ENCODE data around the gene RNF166.

The RNF166 gene

DNA sequence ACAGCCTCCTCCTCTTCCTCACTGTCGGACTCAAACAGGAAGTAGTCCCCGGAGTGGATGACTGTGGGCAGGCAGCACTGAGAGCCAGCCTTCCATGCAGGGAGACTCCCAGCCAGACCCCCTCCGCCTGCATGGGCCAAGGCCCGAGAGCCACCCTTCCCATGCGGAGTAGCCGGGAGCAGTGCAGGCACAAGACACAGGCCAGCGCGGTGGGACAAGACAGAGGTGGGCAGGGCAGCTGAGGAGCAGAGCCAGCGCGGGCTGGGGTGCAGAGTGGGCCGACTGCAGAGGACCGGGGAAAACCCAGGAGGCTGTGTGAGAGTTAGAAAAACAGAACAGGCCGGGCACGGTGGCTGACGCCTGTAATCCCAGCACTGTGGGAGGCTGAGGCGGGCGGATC, 17.7 kb upstream of the RNF166 start:
- DNase-seq (ENCODE audit: low read depth in 3 of 3), result no peak

DNA sequence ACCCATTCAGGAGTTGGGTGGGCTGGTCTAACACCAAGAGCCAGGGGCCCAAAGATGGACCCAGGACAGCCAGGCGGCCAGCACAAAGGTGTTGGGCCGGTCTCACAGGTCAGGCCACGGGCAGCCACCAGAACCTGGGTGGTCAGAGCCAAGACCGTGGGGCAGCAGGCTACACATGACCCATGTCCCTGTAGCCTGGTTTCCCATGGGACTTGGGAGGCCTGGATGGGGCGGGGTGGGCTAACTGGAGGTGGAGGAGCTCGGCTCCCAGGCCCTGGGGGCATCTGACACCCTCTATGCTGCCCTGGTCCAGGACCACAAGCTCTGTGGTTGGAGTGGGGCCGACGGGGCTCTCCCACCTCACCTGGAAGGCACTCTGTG, 17.3 kb upstream of the RNF166 start:
- no peak for DNase-seq (ENCODE audit: low read depth in 3 of 3)

DNA sequence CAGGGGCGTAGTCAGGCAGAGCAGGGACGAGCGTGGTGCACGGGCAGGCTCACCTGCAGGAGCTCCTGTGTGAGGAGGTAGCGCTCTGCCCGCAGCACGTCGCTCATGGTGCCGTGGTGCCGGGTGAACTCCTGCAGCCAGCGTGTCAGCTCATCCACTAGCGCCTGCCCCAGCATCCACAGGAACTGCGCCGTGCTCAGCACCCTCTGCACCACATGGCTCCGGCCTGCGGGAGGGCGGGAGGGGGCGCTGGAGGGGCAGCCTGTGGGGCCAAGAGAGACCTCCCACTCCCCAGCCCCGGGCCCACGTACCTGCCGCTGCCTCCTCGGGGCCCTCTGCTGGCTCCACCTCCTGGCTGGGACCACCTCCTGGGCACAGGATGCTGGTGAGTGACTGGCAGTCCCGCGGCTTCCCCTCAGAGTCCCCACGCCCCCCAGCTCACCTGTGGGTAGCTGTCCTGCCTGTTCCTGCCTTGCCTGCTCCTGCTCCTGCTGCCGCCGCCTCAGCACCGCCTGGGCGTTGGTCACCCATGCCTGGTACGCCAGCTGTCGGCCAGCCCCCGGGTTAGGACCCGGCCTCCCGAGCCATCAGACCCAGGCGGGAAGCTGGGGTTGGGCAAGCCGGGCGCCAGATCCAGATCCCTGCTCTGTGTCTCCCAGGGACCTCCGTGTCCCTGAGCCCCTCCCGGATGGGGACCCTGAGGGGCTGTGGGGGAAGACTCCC, 16.7 kb upstream of the RNF166 start:
- no peak for DNase-seq (ENCODE audit: low read depth in 3 of 3)

DNA sequence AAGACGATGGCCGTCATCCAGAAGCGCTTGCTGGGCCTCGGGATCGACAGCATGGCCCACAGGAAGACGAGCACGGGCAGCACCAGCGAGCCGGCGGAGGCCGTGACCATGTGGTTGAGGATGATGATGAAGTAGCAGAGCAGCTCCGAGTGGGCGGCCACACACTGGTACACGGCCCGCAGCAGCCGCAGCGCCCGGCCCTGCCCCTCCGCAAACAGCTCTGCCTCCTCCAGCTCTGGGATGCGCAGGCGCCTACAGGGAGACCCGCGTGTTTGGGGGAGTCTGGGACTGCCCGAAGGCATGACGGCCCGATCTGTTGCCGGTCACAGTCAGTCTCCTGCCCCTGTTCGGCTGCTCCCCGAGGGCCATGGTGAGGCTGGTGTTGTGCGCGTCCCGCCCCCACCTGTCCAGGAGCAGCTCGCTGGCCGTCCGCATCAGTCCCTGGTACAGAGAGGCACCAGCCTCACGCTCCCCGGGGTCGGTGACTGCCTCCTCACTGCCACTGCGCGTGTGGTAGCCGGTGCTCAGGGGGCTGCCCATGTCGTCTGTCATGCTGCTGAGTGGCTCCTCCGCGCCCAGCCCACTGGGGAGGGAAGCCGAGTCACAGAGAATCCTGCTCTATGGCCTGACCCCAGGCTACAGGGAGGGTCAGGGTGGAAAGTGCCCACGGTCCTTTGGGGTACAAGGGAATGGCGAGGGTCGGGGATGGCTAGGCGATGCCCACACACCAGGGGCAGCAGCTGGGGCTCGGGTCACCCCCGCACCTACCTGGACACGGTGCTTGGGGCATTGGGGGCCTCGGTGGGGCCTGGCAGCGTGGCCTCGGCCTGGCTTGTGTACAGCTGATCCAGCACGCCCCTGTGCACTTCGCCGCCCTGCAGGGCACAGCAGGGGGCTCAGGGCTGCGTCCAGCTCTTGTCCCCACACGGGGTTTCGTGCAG, 15.9 kb upstream of the RNF166 start:
- DNase-seq (ENCODE audit: low read depth in 3 of 3), result no peak

DNA sequence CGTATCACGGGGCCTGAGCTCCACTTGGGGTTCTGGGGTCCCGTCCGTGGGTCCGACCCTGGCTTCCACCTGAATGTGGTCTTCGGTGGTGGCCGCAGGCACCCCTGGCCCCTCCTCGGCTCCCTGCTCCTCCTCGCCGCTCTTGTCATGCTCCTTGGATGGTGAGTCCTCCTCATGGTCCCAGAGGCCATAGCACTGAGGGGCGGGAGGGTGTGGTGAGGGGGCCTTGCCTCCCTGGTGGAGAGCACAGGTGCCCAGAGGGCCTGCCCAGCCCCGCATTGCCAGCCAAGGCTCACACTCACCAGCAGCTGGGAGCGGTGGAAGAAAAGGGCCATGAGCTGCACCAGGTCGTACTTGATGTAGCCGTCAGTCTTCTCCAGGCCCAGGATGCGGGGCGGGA, 15.0 kb upstream of the RNF166 start:
- DNase-seq (ENCODE audit: low read depth in 3 of 3), result no peak

DNA sequence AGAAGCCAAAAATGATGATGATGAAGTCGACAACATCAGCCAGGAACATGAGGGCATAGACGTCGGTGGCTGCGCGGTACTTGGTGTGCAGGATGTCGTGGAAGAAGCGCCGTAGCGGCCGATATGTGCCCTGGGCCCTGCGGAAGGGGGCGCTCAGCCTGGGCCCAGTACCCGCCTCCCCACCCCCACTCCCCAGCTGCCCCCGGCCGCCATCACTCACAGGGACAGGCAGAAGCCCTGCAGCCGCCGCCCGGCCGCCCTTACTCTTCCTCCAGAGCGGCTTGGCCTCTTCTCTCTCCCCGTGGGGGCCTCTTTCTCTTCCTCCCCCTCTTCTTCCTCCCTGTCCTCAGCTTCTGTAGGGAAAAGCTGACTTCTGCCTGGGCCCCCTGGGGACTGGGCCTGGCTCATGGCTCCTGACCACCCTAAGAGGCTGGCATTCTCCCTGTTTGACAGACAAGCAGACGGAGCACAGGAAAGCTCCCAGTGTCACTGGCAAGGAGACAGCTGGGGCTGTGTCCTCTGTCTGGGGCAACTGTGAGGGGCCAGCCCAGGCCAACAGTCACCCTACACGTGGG, 14.3 kb upstream of the RNF166 start:
- DNase-seq (ENCODE audit: low read depth in 3 of 3), result no peak

DNA sequence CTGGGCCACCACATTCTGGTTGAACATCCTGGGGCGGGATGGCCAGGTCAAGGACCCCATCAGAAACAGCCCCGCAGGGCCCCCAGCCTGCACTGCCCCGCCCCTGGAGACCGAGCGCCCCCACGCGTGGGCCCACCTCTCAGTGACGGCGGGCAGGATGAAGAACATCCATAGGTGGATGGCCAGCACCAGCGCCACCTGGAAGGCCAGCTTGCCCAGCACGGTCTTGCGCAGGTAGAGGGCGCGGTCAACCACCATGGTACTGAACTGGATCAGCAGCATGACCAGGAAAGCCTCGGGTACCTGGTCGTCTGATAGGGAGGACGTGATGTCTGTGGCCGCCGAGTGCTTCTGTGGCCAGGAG, 13.7 kb upstream of the RNF166 start:
- no peak for DNase-seq (ENCODE audit: low read depth in 3 of 3)

DNA sequence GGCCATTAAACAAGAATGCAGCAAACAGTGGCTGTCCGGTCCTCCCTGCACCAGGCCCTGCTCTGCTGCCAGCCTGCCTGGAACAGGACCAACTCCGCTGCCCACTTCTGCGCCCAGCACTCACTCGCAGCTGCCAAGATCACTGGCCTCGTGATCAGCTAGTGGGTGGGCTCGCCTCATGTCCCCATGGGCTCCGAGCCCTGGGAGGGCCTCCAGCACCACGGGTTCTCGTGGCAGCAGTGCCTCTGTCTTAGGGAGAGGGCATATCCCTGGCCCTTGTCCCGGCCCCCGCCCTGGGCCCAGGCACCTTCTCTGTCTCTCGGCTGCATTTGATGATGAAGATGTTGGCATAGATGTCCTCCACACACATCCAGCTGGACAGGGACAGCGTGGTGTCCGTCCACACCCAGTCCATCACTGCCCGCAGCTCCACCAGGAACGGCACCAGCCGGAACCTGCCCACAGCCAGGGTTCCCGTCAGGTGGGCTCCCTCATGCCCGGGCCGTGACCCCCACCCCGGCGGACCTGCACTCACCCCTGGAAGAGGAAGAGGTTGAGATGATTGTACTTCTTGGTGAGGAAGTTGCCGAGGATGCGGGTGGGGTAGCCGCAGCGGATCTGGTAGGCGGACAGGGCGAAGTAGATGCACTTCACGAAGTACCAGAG, 13.2 kb upstream of the RNF166 start:
- no peak for DNase-seq (ENCODE audit: low read depth in 3 of 3)

DNA sequence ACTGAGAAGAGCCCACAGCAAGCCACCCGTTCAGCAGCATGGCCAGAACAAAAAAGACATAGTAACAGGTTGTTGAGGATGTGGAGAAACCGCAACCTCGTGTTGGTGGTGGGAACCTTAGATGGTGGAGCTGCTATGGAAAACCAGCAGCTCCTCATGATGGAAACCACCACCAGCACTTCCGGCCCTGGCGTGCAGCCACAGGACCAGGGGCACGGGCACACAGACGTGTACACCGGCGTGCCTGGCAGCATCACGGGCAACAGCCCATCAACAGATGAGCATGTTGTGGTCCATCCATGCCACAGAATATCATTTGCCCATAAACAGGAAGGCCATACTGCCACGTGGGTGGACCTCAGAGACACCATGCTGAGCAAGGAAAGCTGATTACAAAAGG, 12.0 kb upstream of the RNF166 start:
- DNase-seq (ENCODE audit: low read depth in 3 of 3), result no peak

DNA sequence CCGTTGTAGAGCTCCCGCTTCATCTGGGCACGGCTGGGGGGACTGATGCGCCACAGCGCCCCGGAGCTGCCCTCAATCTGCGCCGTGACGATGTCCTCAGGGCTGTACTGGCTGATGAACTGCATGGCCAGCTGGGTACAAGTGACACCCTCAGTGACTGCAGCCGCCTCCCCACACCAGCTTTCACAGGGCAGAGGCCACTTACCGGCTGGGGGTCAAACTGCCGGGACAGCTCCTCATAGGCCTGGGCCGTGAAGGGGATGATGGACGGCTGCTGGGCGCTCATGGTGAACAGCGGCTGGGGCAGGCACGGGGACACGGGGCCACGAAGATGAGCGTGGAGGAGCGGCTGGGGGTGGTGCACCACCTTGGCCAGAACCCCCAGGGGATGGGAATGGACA, 10.4 kb upstream of the RNF166 start:
- DNase-seq (ENCODE audit: low read depth in 3 of 3), result no peak

DNA sequence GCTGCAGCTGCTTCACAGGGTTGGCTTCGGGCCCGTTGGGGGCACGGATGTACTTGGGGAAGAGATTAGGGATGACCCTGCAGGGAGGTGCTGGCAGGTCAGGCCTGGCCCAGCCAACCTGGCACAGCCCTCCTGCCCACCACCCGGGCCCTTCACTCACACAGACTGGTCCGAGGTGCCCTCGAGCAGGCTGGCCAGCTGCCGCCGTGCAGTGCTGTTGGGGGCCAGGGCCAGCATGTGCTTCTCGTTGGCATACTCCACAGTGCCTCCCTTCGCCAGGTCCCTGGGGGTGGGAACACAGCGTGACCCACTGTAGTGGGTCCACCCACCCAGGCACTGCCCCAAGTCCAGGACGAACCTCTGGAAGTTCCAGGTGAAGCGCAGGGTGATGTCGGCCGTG, 10.0 kb upstream of the RNF166 start:
- DNase-seq (ENCODE audit: low read depth in 3 of 3), result no peak

DNA sequence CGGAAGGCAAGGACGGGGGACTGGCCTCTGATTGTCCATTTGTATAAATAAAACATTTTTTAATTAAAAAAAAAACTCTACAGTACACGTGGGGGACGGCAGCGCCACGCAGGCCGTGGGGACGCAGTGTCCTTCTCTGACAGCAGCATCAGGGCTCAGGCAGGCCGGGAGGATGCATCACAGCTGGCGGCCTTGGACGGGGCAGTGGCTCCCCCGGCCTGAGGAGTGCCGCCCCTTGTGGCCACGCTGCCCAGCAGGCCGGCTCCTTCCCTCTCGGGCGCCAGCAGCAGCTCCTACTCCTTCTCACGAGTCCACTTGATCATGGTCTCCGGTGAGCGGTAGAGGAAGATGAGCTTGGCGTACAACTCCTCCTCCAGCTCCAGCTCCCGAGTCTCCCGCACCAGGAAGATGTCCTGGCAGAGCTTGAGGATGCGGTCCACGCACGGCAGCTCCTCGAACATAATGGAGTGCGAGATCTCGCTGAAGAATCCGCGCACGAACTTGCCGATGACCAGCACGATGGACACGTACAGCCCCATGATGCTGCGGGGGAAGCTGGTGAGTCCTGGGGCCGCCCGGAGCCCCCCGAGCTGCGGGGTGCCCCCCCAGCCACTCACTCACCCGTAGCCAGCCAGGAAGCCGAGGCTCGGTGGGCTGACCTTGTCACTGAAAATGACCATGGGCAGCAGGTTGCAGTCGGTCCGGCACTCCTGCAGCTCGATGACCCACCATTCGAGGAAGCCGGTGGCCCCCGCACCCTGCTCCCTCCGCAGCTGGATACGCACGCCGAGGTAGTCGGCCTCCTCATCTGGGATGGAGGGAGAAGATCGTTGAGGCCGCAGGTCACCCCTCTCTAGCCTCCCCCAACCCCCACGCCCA, 9.3 kb upstream of the RNF166 start:
- no peak for DNase-seq (ENCODE audit: low read depth in 3 of 3)

DNA sequence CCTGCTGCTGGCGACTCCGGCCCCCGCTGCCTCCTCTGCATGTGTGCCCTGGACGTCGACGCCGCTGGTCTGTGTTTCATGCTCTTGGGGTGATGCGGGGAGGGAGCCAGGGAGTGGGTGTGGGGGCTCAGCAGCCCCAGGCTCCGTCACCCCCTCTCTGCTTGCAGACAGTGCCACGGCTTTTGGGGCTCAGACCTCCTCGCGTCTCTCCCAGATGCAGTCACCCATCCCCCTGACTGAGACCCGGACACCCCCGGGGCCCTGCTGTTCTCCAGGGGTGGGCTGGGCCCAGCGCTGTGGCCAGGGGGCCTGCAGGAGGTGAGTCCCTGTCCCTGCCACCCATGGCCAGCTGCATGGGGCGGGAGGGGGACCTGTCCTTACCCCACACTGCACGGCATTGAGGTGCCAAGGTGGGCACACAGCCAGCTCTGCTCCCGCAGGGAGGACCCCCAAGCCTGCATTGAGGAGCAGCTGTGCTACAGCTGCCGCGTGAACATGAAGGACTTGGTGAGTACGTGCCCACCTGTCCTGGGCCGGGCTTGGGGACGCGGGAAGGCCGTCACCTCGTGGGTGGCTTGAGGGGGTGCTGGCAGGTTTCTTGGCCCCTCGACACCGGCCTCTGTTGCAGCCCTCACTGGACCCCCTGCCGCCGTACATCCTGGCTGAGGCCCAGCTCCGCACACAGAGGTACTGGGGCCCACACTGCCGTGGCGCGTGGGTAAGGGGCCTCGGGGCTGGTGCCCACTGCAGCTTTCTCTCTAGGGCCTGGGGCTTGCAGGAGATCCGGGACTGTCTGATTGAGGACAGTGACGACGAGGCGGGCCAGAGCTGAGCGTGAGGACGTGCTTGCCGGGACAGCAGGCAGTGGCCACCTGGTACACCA, 8.5 kb upstream of the RNF166 start:
- no peak for DNase-seq (ENCODE audit: low read depth in 3 of 3)

DNA sequence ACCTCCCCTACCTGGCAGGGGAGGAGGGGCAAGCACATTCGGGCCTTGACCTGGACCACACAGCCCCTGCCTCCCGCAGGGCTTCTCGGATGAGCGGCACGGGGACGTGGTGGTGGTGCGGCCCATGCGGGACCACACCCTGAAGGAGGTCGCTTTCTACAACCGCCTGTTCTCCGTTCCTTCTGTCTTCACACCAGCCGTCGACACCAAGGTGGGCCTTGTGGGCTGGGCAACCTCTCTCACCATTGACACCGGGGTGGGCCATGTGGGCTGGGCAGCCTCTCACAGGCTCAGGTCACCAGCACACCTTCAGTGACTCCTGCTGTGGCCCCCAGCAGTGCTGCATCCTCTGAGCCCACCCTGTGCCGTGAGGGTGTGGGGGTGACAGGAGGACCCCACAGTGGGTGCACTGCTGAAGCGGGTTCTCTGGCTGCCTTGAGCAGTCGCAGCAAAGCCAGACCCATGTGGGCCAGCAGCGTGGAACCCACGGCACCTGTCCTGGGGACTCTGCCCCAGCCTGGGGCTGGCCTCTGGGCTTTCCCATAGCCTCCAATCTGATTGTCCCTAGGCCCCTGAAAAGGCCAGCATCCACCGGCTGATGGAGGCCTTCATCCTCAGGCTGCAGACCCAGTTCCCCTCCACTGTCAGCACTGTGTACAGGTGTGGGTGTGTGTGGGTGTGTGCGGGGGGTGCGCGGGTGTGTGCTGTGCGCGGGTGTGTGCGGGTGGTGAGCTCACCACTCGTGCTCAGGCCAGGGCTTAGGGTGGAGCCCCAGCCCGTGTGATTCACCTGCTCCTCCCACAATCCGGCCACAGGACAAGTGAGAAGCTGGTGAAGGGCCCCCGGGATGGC, 7.6 kb upstream of the RNF166 start:
- no peak for DNase-seq (ENCODE audit: low read depth in 3 of 3)

DNA sequence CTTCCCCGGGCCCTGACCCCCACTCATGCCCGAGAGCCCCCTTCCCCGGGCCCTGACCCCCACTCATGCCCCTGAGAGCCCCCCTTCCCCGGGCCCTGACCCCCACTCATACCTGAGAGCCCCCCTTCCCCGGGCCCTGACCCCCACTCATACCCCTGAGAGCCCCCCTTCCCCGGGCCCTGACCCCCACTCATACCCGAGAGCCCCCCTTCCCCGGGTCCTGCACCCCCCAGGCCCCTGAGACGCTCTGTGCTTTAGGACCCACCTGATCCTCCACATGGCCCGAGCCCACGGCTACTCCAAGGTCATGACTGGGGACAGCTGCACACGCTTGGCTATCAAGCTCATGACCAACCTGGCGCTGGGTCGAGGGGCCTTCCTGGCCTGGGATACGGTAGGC, 6.8 kb upstream of the RNF166 start:
- no peak for DNase-seq (ENCODE audit: low read depth in 3 of 3)

DNA sequence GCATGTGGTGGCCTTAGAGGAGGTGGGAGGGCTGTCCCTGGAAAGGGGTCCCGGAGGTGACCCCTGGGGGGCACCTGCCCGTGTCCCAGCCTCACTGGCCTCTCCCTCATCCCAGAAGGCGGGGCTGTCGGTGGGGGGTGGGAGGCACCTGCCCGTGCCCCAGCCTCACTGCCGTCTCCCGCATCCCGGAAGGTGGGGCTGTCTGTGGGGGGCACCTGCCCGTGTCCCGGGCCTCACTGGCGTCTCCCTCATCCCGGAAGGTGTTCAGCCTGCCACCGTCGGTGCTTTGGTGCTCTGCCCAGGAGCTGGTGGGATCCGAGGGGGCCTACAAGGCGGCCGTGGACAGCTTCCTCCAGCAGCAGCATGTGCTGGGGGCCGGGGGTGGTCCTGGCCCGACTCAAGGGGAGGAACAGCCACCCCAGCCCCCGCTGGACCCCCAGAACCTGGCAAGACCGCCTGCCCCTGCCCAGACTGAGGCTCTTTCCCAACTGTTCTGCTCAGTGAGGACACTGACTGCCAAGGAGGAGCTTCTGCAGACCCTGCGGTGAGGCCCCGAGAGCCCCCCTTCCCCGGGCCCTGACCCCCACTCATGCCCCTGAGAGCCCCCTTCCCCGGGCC, 6.3 kb upstream of the RNF166 start:
- no peak for DNase-seq (ENCODE audit: low read depth in 3 of 3)

DNA sequence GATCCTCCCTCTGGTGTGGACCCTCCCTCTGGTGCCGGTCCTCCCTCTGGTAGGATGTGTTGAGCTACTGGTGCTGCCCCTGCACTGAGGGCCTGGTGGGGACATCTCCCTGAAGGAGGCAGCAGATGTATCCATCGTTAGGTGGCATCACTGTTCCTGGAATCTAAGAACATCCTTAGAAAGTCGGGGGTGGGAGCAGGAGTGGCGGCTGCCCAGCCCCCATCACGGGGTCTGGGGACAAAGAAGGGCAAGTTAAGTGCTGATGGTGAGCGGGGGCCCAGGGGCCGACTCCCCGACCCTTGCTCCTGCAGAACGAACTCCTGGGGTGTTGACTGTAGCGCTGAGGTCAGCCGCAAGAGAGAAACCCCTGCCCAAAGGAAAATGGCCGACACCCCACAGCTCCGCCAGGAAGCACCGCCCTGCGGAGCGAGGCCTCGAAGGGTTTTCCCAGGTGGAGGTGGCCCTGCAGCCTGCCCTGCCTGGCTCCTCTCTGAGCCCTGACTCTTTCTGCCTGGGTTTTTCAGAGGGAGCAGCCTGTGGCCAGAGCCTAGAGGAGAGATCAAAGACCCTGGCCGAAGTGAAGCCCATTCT, 5.6 kb upstream of the RNF166 start:
- DNase-seq (ENCODE audit: low read depth in 3 of 3), result no peak

DNA sequence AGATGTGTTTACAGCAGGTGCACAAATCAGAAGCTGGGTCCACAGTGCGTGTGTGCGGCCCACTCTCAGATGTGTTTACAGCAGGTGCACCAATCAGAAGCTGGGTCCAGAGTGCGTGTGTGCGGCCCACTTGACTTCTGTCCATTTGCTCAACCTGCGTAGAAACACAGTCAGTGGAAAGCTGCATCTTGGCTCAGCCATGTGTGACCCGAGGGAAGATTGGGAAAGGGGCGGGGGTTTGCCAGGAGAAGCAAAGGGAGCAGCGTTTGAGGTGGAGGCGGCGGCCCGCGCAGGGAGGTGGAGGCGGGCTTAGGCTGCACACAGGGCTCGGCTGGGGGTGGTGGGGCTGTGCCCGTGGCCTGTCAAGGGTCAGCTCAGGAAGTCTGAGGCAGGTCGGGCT, 4.3 kb upstream of the RNF166 start:
- no peak for DNase-seq (ENCODE audit: low read depth in 3 of 3)

Measured in stimulated activated CD4-positive, alpha-beta T cell treated with anti-CD3 and anti-CD28 coated beads, TNF-alpha, amount 100 ng/mL, for 24 hours (primary cell).